ENCODE measurements around the gene AATF.
"Not testable (repeated sequence)": the region's sequence is repeated elsewhere in the genome, so short reads cannot be mapped to it uniquely, and the experiment has no call there.

Gene AATF

GRCh38 chr17:37065486-37066321 is 117.0 kb downstream of the AATF start:
- in situ Hi-C loops (cut with MboI; ENCODE audit: low pct_unique_long_range_greater_than_20kb, low sequenced_read_pairs, unreplicated experiment), result no loop called here
- DNase-seq (ENCODE audit: low spot score), result no peak
- TF ChIP-seq, protein P1, sequence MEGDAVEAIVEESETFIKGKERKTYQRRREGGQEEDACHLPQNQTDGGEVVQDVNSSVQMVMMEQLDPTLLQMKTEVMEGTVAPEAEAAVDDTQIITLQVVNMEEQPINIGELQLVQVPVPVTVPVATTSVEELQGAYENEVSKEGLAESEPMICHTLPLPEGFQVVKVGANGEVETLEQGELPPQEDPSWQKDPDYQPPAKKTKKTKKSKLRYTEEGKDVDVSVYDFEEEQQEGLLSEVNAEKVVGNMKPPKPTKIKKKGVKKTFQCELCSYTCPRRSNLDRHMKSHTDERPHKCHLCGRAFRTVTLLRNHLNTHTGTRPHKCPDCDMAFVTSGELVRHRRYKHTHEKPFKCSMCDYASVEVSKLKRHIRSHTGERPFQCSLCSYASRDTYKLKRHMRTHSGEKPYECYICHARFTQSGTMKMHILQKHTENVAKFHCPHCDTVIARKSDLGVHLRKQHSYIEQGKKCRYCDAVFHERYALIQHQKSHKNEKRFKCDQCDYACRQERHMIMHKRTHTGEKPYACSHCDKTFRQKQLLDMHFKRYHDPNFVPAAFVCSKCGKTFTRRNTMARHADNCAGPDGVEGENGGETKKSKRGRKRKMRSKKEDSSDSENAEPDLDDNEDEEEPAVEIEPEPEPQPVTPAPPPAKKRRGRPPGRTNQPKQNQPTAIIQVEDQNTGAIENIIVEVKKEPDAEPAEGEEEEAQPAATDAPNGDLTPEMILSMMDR (IDR thresholded peaks at IDR 0.05; ENCODE audit: extremely low read depth, insufficient read depth, missing control alignments), result no peak

DNA sequence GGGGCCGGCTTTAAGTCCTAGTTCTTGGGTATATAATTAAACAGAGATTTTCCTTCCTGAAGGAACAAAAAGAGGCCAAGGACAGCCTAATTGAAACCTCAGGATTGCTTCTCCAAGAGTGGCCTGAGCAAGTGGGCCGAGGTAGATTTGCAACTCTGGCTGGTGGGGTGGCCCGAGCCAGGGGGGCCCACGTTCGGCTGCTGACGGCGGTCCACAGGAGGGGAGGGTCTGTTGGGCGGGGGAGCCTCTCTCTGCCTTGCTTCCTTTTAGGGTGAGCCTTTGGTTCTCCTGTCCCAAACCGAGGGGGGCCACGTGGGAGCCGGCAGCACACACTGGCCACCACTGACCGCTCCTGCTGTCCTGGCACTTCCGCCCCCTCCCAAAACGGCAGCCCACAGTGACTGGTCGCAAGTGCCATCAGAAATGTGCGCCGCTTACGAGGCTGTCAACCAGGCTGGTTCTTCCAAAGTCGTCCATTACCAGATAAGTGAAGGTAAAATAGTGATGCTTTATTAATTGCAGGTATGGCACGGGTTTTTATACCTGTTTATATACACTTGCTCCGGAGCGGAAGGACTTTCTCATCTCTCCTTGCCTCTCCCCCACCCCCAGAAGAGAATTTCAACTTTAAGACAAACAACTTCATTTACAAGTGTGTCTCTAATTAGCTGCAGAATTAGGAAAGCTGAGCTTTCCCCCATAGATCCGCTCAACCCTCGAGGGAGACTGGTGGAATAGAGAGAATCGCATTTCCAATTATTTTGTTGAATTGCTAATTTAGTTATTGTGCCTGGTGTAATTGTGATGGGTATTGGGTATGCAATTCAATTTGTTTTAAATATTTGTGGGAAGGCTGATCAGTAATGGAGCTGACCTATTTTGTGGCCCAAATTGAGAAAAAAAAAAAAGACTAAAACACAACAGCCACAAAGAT is 117.8 kb downstream of the AATF start:
- DNase-seq (ENCODE audit: low spot score), result no peak
- in situ Hi-C loops (cut with MboI; ENCODE audit: low pct_unique_long_range_greater_than_20kb, low sequenced_read_pairs, unreplicated experiment), result no loop called here

DNA sequence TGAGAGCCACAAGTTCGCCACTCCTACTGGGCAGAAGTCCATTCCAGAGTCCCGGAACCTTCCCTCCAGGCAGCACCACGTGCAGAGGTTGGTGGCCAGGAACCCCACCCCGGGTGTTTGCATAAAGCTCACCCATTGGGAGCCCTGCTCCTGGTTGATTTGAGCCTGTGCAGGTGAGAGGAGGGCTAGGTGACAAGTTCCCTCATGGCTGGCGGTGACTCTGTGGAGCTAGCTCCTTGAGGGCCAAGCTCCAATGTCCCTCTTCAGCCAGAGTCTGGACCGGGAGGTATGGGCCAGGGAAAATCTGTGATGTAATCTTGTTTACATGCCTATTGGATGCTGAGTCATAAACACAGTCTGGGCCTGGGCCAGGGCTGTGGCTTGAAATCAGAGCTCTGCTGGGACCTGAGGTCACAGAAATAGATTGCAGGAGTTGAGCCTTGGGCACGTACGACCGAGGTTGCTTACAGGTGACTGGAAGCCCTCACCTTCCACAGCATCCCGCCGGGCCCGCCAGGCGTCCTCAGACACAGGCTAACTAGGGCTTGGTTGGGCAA is 118.9 kb downstream of the AATF start:
- TF ChIP-seq, protein P1 (IDR thresholded peaks at IDR 0.05; ENCODE audit: extremely low read depth, insufficient read depth, missing control alignments), result no peak
- DNase-seq (ENCODE audit: low spot score), result no peak
- in situ Hi-C loops (cut with MboI; ENCODE audit: low pct_unique_long_range_greater_than_20kb, low sequenced_read_pairs, unreplicated experiment), result no loop called here

More for the DNA sequence above, 117.8 kb downstream of the AATF start:
- TF ChIP-seq, protein P1 (IDR thresholded peaks at IDR 0.05; ENCODE audit: extremely low read depth, insufficient read depth, missing control alignments), result no peak

DNA sequence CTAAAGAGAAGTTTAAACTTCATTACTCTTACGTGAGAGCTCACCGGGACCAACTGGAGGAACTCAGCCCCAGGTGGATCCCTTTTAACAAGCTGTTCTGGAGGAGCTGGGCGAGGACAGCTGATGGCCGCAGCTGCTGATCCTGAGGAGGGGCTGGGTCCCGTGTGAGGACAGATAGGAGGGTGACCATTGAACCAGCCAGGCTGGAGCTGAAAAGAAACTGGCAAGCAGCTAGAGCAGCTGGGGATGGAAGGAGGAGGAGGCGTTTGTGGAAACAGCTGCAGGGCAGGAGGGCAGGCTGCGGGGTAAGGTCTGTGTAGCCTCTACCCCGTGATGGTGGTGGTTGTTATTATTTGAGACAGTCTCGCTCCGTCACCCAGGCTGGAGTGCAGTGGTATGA is 119.5 kb downstream of the AATF start:
- no peak for DNase-seq (ENCODE audit: low spot score)
- TF ChIP-seq, protein P1 (IDR thresholded peaks at IDR 0.05; ENCODE audit: extremely low read depth, insufficient read depth, missing control alignments), result no peak
- in situ Hi-C loops (cut with MboI; ENCODE audit: low pct_unique_long_range_greater_than_20kb, low sequenced_read_pairs, unreplicated experiment), result no loop called here

DNA sequence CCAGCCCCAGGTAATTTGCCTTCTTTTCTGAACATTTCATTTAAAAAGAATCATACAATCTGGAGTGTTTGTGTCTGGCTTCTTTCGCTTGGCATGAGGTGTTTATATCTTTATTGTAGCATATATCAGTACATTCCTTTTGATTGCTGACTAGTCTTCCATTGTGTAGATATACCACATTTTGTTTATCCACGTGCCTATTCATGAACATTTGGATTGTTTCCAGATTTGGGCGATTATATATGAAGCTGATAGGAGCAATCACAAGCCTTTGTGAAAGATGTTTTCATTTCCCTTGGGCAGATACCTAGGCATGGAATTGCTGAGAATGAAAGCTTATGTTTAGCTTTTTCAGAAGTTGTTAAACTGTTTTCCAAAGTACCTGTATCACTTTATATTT is 120.3 kb downstream of the AATF start:
- no peak for DNase-seq (ENCODE audit: low spot score)
- TF ChIP-seq, protein P1 (IDR thresholded peaks at IDR 0.05; ENCODE audit: extremely low read depth, insufficient read depth, missing control alignments), result no peak
- in situ Hi-C loops (cut with MboI; ENCODE audit: low pct_unique_long_range_greater_than_20kb, low sequenced_read_pairs, unreplicated experiment), result no loop called here

DNA sequence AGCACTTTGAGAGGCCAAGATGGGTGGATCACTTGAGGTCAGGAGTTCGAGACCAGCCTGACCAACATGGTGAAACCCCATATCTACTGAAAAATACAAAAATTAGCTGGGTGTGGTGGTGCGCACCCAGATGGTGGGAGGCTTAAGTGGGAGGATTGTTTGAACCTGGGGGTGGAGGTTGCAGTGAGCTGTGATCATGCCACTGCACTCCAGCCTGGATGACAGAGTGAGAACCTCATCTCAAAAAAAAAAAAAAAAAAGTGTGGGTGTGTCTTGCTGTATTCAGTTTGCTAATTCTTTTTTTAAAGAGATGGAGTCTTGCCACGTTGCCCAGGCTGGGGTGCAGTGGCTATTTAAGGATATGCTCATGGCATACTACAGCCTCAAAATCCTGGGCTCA is 124.7 kb downstream of the AATF start:
- in situ Hi-C loops (cut with MboI; ENCODE audit: low pct_unique_long_range_greater_than_20kb, low sequenced_read_pairs, unreplicated experiment), result not testable (repeated sequence)

More for the DNA sequence above, 124.7 kb downstream of the AATF start:
- DNase-seq (ENCODE audit: low spot score), result not testable (repeated sequence)

Measured in GM13977 (cell line).